H1 (cell line): ENCODE measurements around the gene ZNF726. TPM values are rescaled to one million over a fixed set of nuclear protein-coding genes. Genes with fewer than 3 reads are reported as not detected.

ENCODE experiments used
- CTCF ChIA-PET: fragments of 300-600 bp; sonication (Branson Sonifier 250); formaldehyde crosslinking; loops from one replicate; lab custom pipeline; 2021; ENCODE audit not compliant: partially characterized antibody; lab: Charles Lee
- POLR2A ChIA-PET: fragments of 300-600 bp; sonication (Branson Sonifier 250); formaldehyde crosslinking; loops from one replicate; lab custom pipeline; 2021; ENCODE audit warnings: inconsistent platforms; ENCODE audit not compliant: partially characterized antibody; lab: Charles Lee
- DNase-seq, 2 experiments: peaks; one replicate each; pipeline versions ENCODE4 v3.0.0 to v3.0.0-alpha.2; 2010 to 2022; ENCODE audit warnings: low spot score in 2 of 2, low read depth in 1 of 2, mixed read lengths in 1 of 2
- FAIRE-seq: peaks from 2 replicates; lab custom pipeline; 2011; peaks lifted over from hg19 to GRCh38; lab: Jason Lieb, UNC
- H2AFZ ChIP-seq: 2 replicates; pipeline ENCODE4 v1.8.1; 2012; ENCODE audit warnings: low read length, inconsistent platforms
- H2AK5ac ChIP-seq: 2 replicates; pipeline ENCODE4 v1.6.1; 2013; ENCODE audit warnings: low read depth, low read length
- H2BK120ac ChIP-seq: replicated peaks from 2 replicates; pipeline ENCODE3; 2013; ENCODE audit warnings: low read depth, low read length, inconsistent platforms
- H2BK12ac ChIP-seq: 2 replicates; pipeline ENCODE4 v1.6.1; 2013; ENCODE audit warnings: low read depth, low read length
- H2BK15ac ChIP-seq: 2 replicates; pipeline ENCODE4 v1.6.1; 2013; ENCODE audit warnings: low read length
- H2BK20ac ChIP-seq: 2 replicates; pipeline ENCODE4 v1.6.1; 2013; ENCODE audit warnings: low read length
- H2BK5ac ChIP-seq: 2 replicates; pipeline ENCODE4 v1.6.1; 2013; ENCODE audit warnings: low read depth, low read length
- H3K14ac ChIP-seq: 2 replicates; pipeline ENCODE4 v1.6.1; 2013; ENCODE audit warnings: inconsistent platforms; ENCODE audit not compliant: insufficient read length
- H3K18ac ChIP-seq: 2 replicates; pipeline ENCODE4 v1.6.1; 2013; ENCODE audit warnings: low read length; ENCODE audit errors: extremely low read depth
- H3K23ac ChIP-seq: 2 replicates; pipeline ENCODE4 v1.6.1; 2013; ENCODE audit warnings: inconsistent platforms; ENCODE audit not compliant: insufficient read length
- H3K23me2 ChIP-seq: 2 replicates; pipeline ENCODE4 v1.6.1; 2013; ENCODE audit warnings: low read depth, low read length
- H3K27ac ChIP-seq: 2 replicates; pipeline ENCODE4 v1.6.1; 2011; ENCODE audit warnings: low read depth, low read length, inconsistent platforms
- H3K27me3 ChIP-seq, 4 experiments: replicated peaks in 1 of 4; 1 replicate in 1 of 4; 2 replicates in 3 of 4; pipeline versions ENCODE4 v1.6.1 to v1.8.1; 2011 to 2013; ENCODE audit warnings: low read length in 3 of 4, mild to moderate bottlenecking in 3 of 4, inconsistent platforms in 2 of 4, mixed read lengths in 2 of 4, moderate library complexity in 1 of 4; ENCODE audit not compliant: control insufficient read depth in 3 of 4, insufficient read depth in 3 of 4; ENCODE audit errors: extremely low read depth in 1 of 4
- H3K36me3 ChIP-seq, 4 experiments: 2 replicates each; pipeline versions ENCODE4 v1.6.1 to v1.8.1; 2011 to 2013; ENCODE audit warnings: mild to moderate bottlenecking in 4 of 4, low read length in 3 of 4, moderate library complexity in 2 of 4, control low read depth in 1 of 4, inconsistent platforms in 1 of 4; ENCODE audit not compliant: insufficient read depth in 4 of 4, control insufficient read depth in 2 of 4
- H3K4ac ChIP-seq: replicated peaks from 2 replicates; pipeline ENCODE3; 2013; ENCODE audit warnings: low read length, low read depth, mixed read lengths, inconsistent platforms; ENCODE audit not compliant: insufficient read length
- H3K4me1 ChIP-seq, 4 experiments: replicated peaks in 1 of 4; 1 replicate in 1 of 4; 2 replicates in 3 of 4; pipeline versions ENCODE4 v1.6.1 to v1.8.1; 2011 to 2013; ENCODE audit warnings: low read length in 3 of 4, inconsistent platforms in 2 of 4, mixed read lengths in 1 of 4; ENCODE audit not compliant: insufficient read depth in 4 of 4, control insufficient read depth in 3 of 4
- H3K4me2 ChIP-seq, 2 experiments: 2 replicates each; pipeline versions ENCODE4 v1.6.1 to v1.8.1; 2011 to 2013; ENCODE audit warnings: low read depth in 2 of 2, low read length in 2 of 2, control low read depth in 1 of 2, inconsistent platforms in 1 of 2, mild to moderate bottlenecking in 1 of 2; ENCODE audit not compliant: insufficient read depth in 1 of 2
- H3K4me3 ChIP-seq, 4 experiments: fragments of 200-600, 300-600 bp in 1 of 4; sonication (generic), shearing (Covaris generic), sonication (Bioruptor Twin) in 1 of 4; 2 replicates each; pipeline versions ENCODE4 v1.5.1 to v1.8.1; 2011 to 2016; ENCODE audit warnings: low read length in 4 of 4, low read depth in 3 of 4, control low read depth in 2 of 4, inconsistent platforms in 2 of 4, mild to moderate bottlenecking in 2 of 4, mixed read lengths in 1 of 4, moderate library complexity in 1 of 4; ENCODE audit not compliant: insufficient read depth in 2 of 4; ENCODE audit errors: extremely low read depth in 1 of 4
- H3K56ac ChIP-seq: replicated peaks from 2 replicates; pipeline ENCODE3; 2013; ENCODE audit warnings: low read depth, mild to moderate bottlenecking, mixed read lengths, low read length, inconsistent platforms; ENCODE audit not compliant: insufficient read length
- H3K79me1 ChIP-seq: 2 replicates; pipeline ENCODE4 v1.6.1; 2013; ENCODE audit warnings: low read depth, low read length, control low read depth
- H3K79me2 ChIP-seq, 2 experiments: 2 replicates each; pipeline versions ENCODE4 v1.6.1 to v1.8.1; 2012 to 2013; ENCODE audit warnings: low read length in 2 of 2, mild to moderate bottlenecking in 2 of 2, inconsistent platforms in 1 of 2; ENCODE audit not compliant: insufficient read depth in 2 of 2, control insufficient read depth in 1 of 2
- H3K9ac ChIP-seq, 4 experiments: replicated peaks in 1 of 4; 1 replicate in 1 of 4; 2 replicates in 3 of 4; pipeline versions ENCODE4 v1.6.1 to v1.8.1; 2011 to 2013; ENCODE audit warnings: low read depth in 3 of 4, low read length in 3 of 4, control low read depth in 2 of 4, mild to moderate bottlenecking in 2 of 4, moderate library complexity in 2 of 4, inconsistent platforms in 1 of 4; ENCODE audit errors: extremely low read depth in 1 of 4
- H3K9me3 ChIP-seq, 2 experiments: 2 replicates each; pipeline versions ENCODE4 v1.6.1 to v1.8.1; 2012 to 2013; ENCODE audit warnings: mild to moderate bottlenecking in 2 of 2, moderate library complexity in 2 of 2, control low read depth in 1 of 2, inconsistent platforms in 1 of 2, low read depth in 1 of 2, low read length in 1 of 2, mixed read lengths in 1 of 2; ENCODE audit not compliant: insufficient read depth in 2 of 2
- H4K20me1 ChIP-seq, 2 experiments: replicated peaks in 1 of 2; 2 replicates each; pipeline versions ENCODE3 to v1.8.1; 2011 to 2013; ENCODE audit warnings: inconsistent platforms in 2 of 2, low read length in 2 of 2, mild to moderate bottlenecking in 1 of 2; ENCODE audit not compliant: insufficient read depth in 2 of 2, control insufficient read depth in 1 of 2
- H4K5ac ChIP-seq: 2 replicates; pipeline ENCODE4 v1.6.1; 2013; ENCODE audit warnings: low read length, low read depth, mixed read lengths, inconsistent platforms; ENCODE audit not compliant: insufficient read length
- H4K8ac ChIP-seq: 2 replicates; pipeline ENCODE4 v1.8.0; 2013; ENCODE audit warnings: mild to moderate bottlenecking, moderate library complexity, low read length, inconsistent platforms; ENCODE audit not compliant: insufficient read depth; ENCODE audit errors: extremely low read depth
- H4K91ac ChIP-seq: replicated peaks from 2 replicates; pipeline ENCODE3; 2013; ENCODE audit warnings: low read length, mixed read lengths, inconsistent platforms; ENCODE audit not compliant: insufficient read length
- CTBP2 ChIP-seq: IDR thresholded peaks from 2 replicates; pipeline ENCODE4 v1.7.0; 2011; ENCODE audit warnings: borderline replicate concordance, mild to moderate bottlenecking, moderate library complexity, mixed read lengths, low read length; ENCODE audit not compliant: insufficient read depth, insufficient read length
- EP300 ChIP-seq, 2 experiments: IDR thresholded peaks; 1 replicate in 1 of 2; 2 replicates in 1 of 2; pipeline ENCODE4 v1.6.1; 2011 to 2012; ENCODE audit warnings: low read depth in 2 of 2, low read length in 2 of 2, mild to moderate bottlenecking in 2 of 2, borderline replicate concordance in 1 of 2, inconsistent platforms in 1 of 2, moderate library complexity in 1 of 2
- FOSL1 ChIP-seq: IDR thresholded peaks from 2 replicates; pipeline ENCODE4 v1.6.1; 2011; ENCODE audit warnings: mild to moderate bottlenecking, low read depth, low read length, moderate library complexity; ENCODE audit not compliant: insufficient read depth
- KDM4A ChIP-seq: IDR thresholded peaks from one replicate; pipeline ENCODE4 v1.7.1; 2012; ENCODE audit warnings: low read depth, mild to moderate bottlenecking, moderate library complexity, low read length, inconsistent platforms; ENCODE audit not compliant: severe bottlenecking
- PHF8 ChIP-seq: fragments of 200-600 bp; sonication (generic); conservative IDR thresholded peaks from 2 replicates; pipeline ENCODE4 v1.7.1; 2012; ENCODE audit warnings: low read depth, mild to moderate bottlenecking, inconsistent platforms, low read length, moderate library complexity
- RFX5 ChIP-seq: IDR thresholded peaks from 2 replicates; pipeline ENCODE4 v1.6.1; 2011; ENCODE audit warnings: low read depth, low read length, improper control_type of control experiment, borderline replicate concordance
- SP2 ChIP-seq: IDR thresholded peaks from 2 replicates; pipeline ENCODE4 v1.6.1; 2012; ENCODE audit warnings: mild to moderate bottlenecking, low read length, inconsistent platforms
- WGBS, 2 experiments: shearing (Covaris generic) in 1 of 2; methylation state at CpG; one replicate each; pipeline versions ENCODE4 v1.1.6 to v1.1.7; 2013 to 2015; ENCODE audit warnings: low lambda C conversion rate in 2 of 2, mixed read lengths in 2 of 2, inconsistent platforms in 1 of 2, low coverage in 1 of 2, missing lambda C conversion rate in 1 of 2; ENCODE audit not compliant: insufficient replicate concordance in 2 of 2, insufficient coverage in 1 of 2, insufficient read length in 1 of 2; ENCODE audit errors: extremely low coverage in 1 of 2, missing lambda C conversion rate in 1 of 2; 5-methylcytosine and 5-hydroxymethylcytosine counted together
- polyA plus RNA-seq, 7 experiments: library from polyadenylated mRNA; depleted of rRNA in 3 of 7; stranded (reverse) in 5 of 7; unstranded in 2 of 7; fragments of >200 nt in 5 of 7; fragments of 200-250 nt in 2 of 7; gene quantifications; 1 replicate in 5 of 7; 2 replicates in 1 of 7; 4 replicates in 1 of 7; pipeline versions ENCODE4 v1.2.1 to v1.2.3, GENCODE V29; 2011 to 2013; ENCODE audit warnings: missing spikeins in 2 of 7, mixed read lengths in 2 of 7
- total RNA-seq: library from RNA; stranded (reverse); fragmentation: NEBNext Ultra II Directional; extraction: Animal tissue kit (Norgen Biotek cat#: 25700); gene quantifications from 2 replicates; pipeline ENCODE4 v1.2.1, GENCODE V29; 2021

Gene ZNF726
- total and polyA plus RNA-seq, 2 of the 8 experiments (the other 6 are each of a cell fraction or from before 2014, with no cell fraction given) = not detected

- no peak for TF ChIP-seq EP300 (IDR thresholded peaks at IDR 0.05; ENCODE audit: borderline replicate concordance in 1 of 2, low read depth in 2 of 2, low read length in 2 of 2)
- TF ChIP-seq RFX5 = no peak
- TF ChIP-seq PHF8 = no peak
- no peak for TF ChIP-seq KDM4A
- no peak for TF ChIP-seq FOSL1
- no peak for TF ChIP-seq SP2
- TF ChIP-seq CTBP2 = no peak
- H2BK5ac ChIP-seq = no peak overlapping the region
- no peak for FAIRE-seq
These were observed 42.3 kb upstream of the ZNF726 start for GRCh38 chr19:23872282-23872919.

More at GRCh38 chr19:23872282-23872919, 42.3 kb upstream of the ZNF726 start:
- Histone ChIP-seq H3K27me3 (no peaks in the 10 kb centered on the region), H3K4me1 (no peaks in the 10 kb centered on the region), H4K91ac (no peak overlapping the region), H3K23ac (no peak overlapping the region), H2BK20ac (no peak overlapping the region), H2BK120ac (no peak overlapping the region), H3K14ac (no peak overlapping the region), H3K56ac (no peak overlapping the region), H3K18ac (no peak overlapping the region), H4K8ac (no peak overlapping the region), H3K79me2 (no peaks in the 10 kb centered on the region), H2BK15ac (no peak overlapping the region), H4K5ac (no peak overlapping the region), H3K9me3 (peaks cover 55 to 64% of the 10 kb centered on the region in 2 experiments), H3K9ac (no peak overlapping the region), H3K36me3 (no peaks in the 10 kb centered on the region), H2AK5ac (no peak overlapping the region), H2BK12ac (no peak overlapping the region), H3K4ac (no peak overlapping the region), H3K4me3 (no peak overlapping the region), H3K23me2 (no peaks in the 10 kb centered on the region), H4K20me1 (no peaks in the 10 kb centered on the region), H3K27ac (no peak overlapping the region), H3K4me2 (no peak overlapping the region), H3K79me1 (no peaks in the 10 kb centered on the region), H2AFZ (no peak overlapping the region)
- POLR2A ChIA-PET = no interaction called here
- CTCF ChIA-PET = no interaction called here
- no peak for DNase-seq
- WGBS, 2 experiments = 63% methylated on average over 1 of the region's 1 CpG; no CpG with 5 or more reads in 1 of the 2 experiments
